Measurements from ENCODE around the gene USP37.

DNA sequence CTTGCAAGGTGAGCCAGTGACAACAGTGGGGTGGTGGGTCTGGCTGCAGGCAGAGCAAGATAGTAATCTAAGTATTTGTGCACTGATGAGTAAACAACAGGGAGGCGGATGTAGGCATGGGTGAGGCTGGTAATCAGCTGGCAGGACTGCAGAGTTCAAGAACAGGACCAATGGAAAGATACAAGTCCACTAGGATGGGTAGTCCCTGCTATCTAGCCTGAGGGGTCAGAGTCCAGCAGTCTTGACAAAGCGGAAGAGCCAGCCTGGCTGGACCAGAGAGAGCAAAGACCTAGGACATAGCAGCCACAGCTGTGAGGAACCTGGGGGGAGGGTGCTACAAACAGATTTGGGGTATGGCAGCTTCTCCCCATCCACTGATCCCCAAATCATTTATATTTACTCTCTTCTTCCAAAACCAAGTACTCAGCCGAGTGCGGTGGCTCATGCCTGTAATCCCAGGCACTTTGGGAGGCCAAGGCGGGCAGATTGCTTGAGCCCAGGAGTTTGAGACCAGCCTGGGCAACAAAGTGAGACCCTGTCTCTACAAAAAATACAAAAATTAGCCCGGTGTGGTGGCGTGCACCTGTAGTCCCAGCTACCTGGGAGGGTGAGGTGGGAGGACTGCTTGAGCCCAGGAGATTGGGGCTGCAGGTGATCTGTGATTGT is 123.3 kb downstream of the USP37 start:
- TF ChIP-seq, protein P1, sequence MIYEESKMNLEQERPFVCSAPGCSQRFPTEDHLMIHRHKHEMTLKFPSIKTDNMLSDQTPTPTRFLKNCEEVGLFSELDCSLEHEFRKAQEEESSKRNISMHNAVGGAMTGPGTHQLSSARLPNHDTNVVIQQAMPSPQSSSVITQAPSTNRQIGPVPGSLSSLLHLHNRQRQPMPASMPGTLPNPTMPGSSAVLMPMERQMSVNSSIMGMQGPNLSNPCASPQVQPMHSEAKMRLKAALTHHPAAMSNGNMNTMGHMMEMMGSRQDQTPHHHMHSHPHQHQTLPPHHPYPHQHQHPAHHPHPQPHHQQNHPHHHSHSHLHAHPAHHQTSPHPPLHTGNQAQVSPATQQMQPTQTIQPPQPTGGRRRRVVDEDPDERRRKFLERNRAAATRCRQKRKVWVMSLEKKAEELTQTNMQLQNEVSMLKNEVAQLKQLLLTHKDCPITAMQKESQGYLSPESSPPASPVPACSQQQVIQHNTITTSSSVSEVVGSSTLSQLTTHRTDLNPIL (CRISPR knock-in tag; IDR thresholded peaks at IDR 0.05; ENCODE audit: low read depth), result no peak
- TF ChIP-seq, protein P2, sequence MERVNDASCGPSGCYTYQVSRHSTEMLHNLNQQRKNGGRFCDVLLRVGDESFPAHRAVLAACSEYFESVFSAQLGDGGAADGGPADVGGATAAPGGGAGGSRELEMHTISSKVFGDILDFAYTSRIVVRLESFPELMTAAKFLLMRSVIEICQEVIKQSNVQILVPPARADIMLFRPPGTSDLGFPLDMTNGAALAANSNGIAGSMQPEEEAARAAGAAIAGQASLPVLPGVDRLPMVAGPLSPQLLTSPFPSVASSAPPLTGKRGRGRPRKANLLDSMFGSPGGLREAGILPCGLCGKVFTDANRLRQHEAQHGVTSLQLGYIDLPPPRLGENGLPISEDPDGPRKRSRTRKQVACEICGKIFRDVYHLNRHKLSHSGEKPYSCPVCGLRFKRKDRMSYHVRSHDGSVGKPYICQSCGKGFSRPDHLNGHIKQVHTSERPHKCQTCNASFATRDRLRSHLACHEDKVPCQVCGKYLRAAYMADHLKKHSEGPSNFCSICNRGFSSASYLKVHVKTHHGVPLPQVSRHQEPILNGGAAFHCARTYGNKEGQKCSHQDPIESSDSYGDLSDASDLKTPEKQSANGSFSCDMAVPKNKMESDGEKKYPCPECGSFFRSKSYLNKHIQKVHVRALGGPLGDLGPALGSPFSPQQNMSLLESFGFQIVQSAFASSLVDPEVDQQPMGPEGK (CRISPR knock-in tag; IDR thresholded peaks at IDR 0.05; ENCODE audit: borderline replicate concordance), result no peak
- TF ChIP-seq GLIS3 (CRISPR knock-in tag; IDR thresholded peaks at IDR 0.05), result no peak
- TF ChIP-seq TOX (CRISPR knock-in tag; IDR thresholded peaks at IDR 0.05; ENCODE audit: borderline replicate concordance), result no peak
- TF ChIP-seq RARB (CRISPR knock-in tag; IDR thresholded peaks at IDR 0.05), result no peak
- TF ChIP-seq CSDC2 (CRISPR knock-in tag; IDR thresholded peaks at IDR 0.05), result no peak
- TF ChIP-seq ZC3H10 (CRISPR knock-in tag; IDR thresholded peaks at IDR 0.05), result no peak
- TF ChIP-seq BACH2 (CRISPR knock-in tag; IDR thresholded peaks at IDR 0.05; ENCODE audit: borderline replicate concordance), result no peak
- no peak for TF ChIP-seq ARNTL (CRISPR knock-in tag; IDR thresholded peaks at IDR 0.05; ENCODE audit: borderline replicate concordance, low read depth)
- TF ChIP-seq PPARA (CRISPR knock-in tag; IDR thresholded peaks at IDR 0.05; ENCODE audit: borderline replicate concordance), result no peak

Data from SK-N-SH treated with all-trans-retinoic acid at 6 μM for 48 hours (cell line).